GM23248 (cell line): Measurements from ENCODE around the gene VEZT.

Experiments used
- EZH2 ChIP-seq: fragments of 200-600 bp; sonication (generic); IDR thresholded peaks from 2 replicates; pipeline ENCODE4 v1.6.1; 2018; ENCODE audit warnings: antibody characterized with exemption, mild to moderate bottlenecking; ENCODE audit not compliant: insufficient read depth, poor library complexity, severe bottlenecking
- EZH2phosphoT487 ChIP-seq: fragments of 200-600 bp; sonication (generic); IDR thresholded peaks from 2 replicates; pipeline ENCODE4 v1.6.1; 2018; ENCODE audit warnings: antibody characterized with exemption, moderate library complexity, mild to moderate bottlenecking, low read depth; ENCODE audit not compliant: insufficient read depth

DNA sequence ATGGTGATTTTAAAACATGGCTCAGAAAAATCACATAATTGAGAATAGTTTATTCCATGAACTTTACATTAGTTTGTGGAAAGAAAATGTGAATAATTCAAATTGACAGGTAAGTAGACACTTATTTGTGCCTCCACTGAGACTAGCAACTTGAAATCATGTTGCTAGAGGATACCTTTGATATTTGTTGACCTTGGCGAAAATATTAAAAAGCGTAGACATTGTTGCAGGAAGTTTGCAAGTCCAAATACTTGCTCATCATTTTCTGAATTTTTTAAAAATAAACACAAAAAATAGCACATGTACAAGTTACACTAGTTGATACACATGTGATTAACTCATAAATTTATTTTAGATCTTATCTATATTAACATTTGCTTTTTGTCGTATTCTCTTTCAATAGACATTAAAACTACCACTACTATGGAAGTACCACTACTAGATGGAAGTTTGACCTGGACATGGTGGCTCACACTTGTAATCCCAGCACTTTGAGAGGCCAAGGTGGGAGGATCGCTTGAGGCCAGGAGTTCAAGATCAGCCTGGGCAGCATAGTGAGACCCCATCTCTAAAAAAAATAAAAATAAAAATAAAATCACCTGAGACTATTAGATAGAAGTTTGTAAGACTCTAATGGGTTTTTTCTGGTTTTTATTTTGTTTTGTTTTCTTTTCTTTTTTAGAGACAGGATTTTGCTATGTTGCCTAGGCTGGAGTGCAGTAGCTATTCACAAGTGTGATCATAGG lies 24.3 kb downstream of the VEZT start:
- no peak for TF ChIP-seq EZH2
- TF ChIP-seq EZH2phosphoT487 = no peak
